HEK293 (cell line): ENCODE measurements around the gene MAP2.

Source experiments
- CTCF ChIA-PET: fragments of 350-600 bp; formaldehyde crosslinking; extraction: SDS; loops from one replicate; lab custom pipeline; 2021; ENCODE audit warnings: antibody characterized with exemption; lab: Yijun Ruan, JAX
- POLR2A ChIA-PET: fragments of 300-600 bp; formaldehyde crosslinking; extraction: SDS; loops from one replicate; lab custom pipeline; 2020; ENCODE audit warnings: antibody characterized with exemption, inconsistent platforms; lab: Yijun Ruan, JAX
- H3K27ac ChIP-seq: fragments of 200-500 bp; sonication (Bioruptor generic); 2 replicates; pipeline ENCODE4 v1.5.1; 2014; ENCODE audit warnings: low read depth, low read length, control low read depth, inconsistent platforms; ENCODE audit errors: extremely low read depth
- H3K36me3 ChIP-seq, 2 experiments: fragments of 200-500 bp in 1 of 2; sonication (Bioruptor generic) in 1 of 2; 1 replicate in 1 of 2; 2 replicates in 1 of 2; pipeline ENCODE4 v1.5.1; 2014 to 2017; ENCODE audit warnings: inconsistent platforms in 2 of 2, low read length in 2 of 2; ENCODE audit not compliant: control insufficient read depth in 2 of 2, insufficient read depth in 1 of 2
- H3K4me1 ChIP-seq: fragments of 200-500 bp; sonication (Bioruptor generic); 2 replicates; pipeline ENCODE4 v1.5.1; 2014; ENCODE audit warnings: mild to moderate bottlenecking, low read length, inconsistent platforms; ENCODE audit not compliant: control insufficient read depth, insufficient read depth
- H3K4me3 ChIP-seq: 2 replicates; pipeline ENCODE4 v1.5.1; 2011; ENCODE audit warnings: low read depth, mild to moderate bottlenecking, control low read depth, low read length, moderate library complexity
- H3K9me3 ChIP-seq: fragments of 200-500 bp; sonication (Bioruptor generic); 2 replicates; pipeline ENCODE4 v1.5.1; 2014; ENCODE audit warnings: low read depth, low read length, inconsistent platforms; ENCODE audit not compliant: control insufficient read depth, insufficient read depth
- FEZF1 ChIP-seq: fragments of 450-650 bp; formaldehyde crosslinking; IDR thresholded peaks from 2 replicates; pipeline ENCODE4 v1.5.1; 2016; ENCODE audit warnings: missing biosample characterization, missing genetic modification characterization
- IKZF3 ChIP-seq: fragments of 450-650 bp; IDR thresholded peaks from 2 replicates; pipeline ENCODE4 v1.5.0; 2018; ENCODE audit warnings: missing biosample characterization, mild to moderate bottlenecking, missing genetic modification characterization, moderate library complexity
- MZF1 ChIP-seq: fragments of 450-650 bp; formaldehyde crosslinking; IDR thresholded peaks from 2 replicates; pipeline ENCODE4 v1.5.1; 2017; ENCODE audit warnings: missing biosample characterization, missing genetic modification characterization, borderline replicate concordance
- PRDM1 ChIP-seq: fragments of 450-650 bp; formaldehyde crosslinking; IDR thresholded peaks from 2 replicates; pipeline ENCODE4; 2016; ENCODE audit warnings: missing biosample characterization, missing genetic modification characterization
- TRIM28 ChIP-seq: IDR thresholded peaks from 2 replicates; pipeline ENCODE4 v1.6.1; 2011; ENCODE audit warnings: low read length, control low read depth, borderline replicate concordance
- ZNF146 ChIP-seq: fragments of 450-650 bp; formaldehyde crosslinking; IDR thresholded peaks from 2 replicates; pipeline ENCODE4 v1.5.1; 2016; ENCODE audit warnings: missing biosample characterization, missing genetic modification characterization
- ZNF202 ChIP-seq: fragments of 450-650 bp; formaldehyde crosslinking; IDR thresholded peaks from 2 replicates; pipeline ENCODE4 v1.5.1; 2016; ENCODE audit warnings: missing biosample characterization, missing genetic modification characterization, borderline replicate concordance
- ZNF350 ChIP-seq: fragments of 450-650 bp; formaldehyde crosslinking; IDR thresholded peaks from 2 replicates; pipeline ENCODE4 v1.5.0; 2017; ENCODE audit warnings: missing biosample characterization, mild to moderate bottlenecking, missing genetic modification characterization
- ZNF366 ChIP-seq: fragments of 450-650 bp; formaldehyde crosslinking; conservative IDR thresholded peaks from 2 replicates; pipeline ENCODE4 v1.5.1; 2016; ENCODE audit warnings: missing biosample characterization, missing genetic modification characterization
- ZNF549 ChIP-seq: fragments of 450-650 bp; IDR thresholded peaks from 2 replicates; pipeline ENCODE4 v1.5.1; 2018; ENCODE audit warnings: missing biosample characterization, missing genetic modification characterization, mild to moderate bottlenecking, inconsistent platforms, moderate library complexity
- ZNF610 ChIP-seq: fragments of 450-650 bp; formaldehyde crosslinking; IDR thresholded peaks from 2 replicates; pipeline ENCODE4 v1.5.1; 2016; ENCODE audit warnings: missing biosample characterization, missing genetic modification characterization, borderline replicate concordance
- ZNF621 ChIP-seq: fragments of 450-650 bp; formaldehyde crosslinking; IDR thresholded peaks from 2 replicates; pipeline ENCODE4 v1.5.1; 2017; ENCODE audit warnings: missing biosample characterization, missing genetic modification characterization
- ZNF76 ChIP-seq: fragments of 450-650 bp; formaldehyde crosslinking; IDR thresholded peaks from 2 replicates; pipeline ENCODE4; 2016; ENCODE audit warnings: low read depth, missing biosample characterization, missing genetic modification characterization, borderline replicate concordance
- TF ChIP-seq, protein P1 (sequence below): fragments of 450-650 bp; formaldehyde crosslinking; IDR thresholded peaks from 2 replicates; pipeline ENCODE4 v1.5.1; 2016; ENCODE audit warnings: missing biosample characterization, missing genetic modification characterization
- TF ChIP-seq, protein P2 (sequence below): fragments of 450-650 bp; formaldehyde crosslinking; IDR thresholded peaks from 2 replicates; pipeline ENCODE4 v1.5.1; 2016; ENCODE audit warnings: missing biosample characterization, missing genetic modification characterization
- TF ChIP-seq, protein P3 (sequence below): fragments of 450-650 bp; formaldehyde crosslinking; IDR thresholded peaks from 2 replicates; pipeline ENCODE4 v1.5.1; 2016; ENCODE audit warnings: missing biosample characterization, missing genetic modification characterization
- TF ChIP-seq, protein P4 (sequence below): fragments of 450-650 bp; formaldehyde crosslinking; IDR thresholded peaks from 2 replicates; pipeline ENCODE4 v1.5.1; 2016; ENCODE audit warnings: missing biosample characterization, missing genetic modification characterization

The MAP2 gene

DNA sequence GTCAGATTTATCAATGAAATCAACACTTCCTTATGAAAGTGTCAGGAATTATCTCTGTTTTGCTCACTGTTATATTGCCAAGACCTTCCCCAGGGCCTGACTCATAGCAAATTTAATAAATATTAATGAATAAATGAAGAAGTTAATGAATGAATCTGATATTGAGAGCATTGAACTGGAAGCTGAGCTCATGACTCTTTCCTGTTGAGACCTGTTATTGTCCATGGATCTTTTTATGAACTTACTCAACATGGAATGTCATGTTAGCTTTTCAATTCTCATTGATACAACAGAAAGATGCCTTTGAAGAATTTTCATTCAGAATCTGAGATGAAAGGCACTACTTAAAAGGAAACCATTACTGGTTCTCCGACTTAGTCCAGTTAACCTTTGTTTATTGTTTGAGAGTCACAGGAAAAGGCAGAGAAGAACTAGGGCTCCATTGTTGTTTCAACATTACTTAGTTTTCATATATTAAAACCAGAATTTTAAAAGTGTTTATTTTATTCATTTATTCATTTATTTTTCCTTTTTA is 257.4 kb downstream of the MAP2 start (continued):
- TF ChIP-seq, protein P1, sequence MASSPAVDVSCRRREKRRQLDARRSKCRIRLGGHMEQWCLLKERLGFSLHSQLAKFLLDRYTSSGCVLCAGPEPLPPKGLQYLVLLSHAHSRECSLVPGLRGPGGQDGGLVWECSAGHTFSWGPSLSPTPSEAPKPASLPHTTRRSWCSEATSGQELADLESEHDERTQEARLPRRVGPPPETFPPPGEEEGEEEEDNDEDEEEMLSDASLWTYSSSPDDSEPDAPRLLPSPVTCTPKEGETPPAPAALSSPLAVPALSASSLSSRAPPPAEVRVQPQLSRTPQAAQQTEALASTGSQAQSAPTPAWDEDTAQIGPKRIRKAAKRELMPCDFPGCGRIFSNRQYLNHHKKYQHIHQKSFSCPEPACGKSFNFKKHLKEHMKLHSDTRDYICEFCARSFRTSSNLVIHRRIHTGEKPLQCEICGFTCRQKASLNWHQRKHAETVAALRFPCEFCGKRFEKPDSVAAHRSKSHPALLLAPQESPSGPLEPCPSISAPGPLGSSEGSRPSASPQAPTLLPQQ (tag by site-specific recombination) = no peak

DNA sequence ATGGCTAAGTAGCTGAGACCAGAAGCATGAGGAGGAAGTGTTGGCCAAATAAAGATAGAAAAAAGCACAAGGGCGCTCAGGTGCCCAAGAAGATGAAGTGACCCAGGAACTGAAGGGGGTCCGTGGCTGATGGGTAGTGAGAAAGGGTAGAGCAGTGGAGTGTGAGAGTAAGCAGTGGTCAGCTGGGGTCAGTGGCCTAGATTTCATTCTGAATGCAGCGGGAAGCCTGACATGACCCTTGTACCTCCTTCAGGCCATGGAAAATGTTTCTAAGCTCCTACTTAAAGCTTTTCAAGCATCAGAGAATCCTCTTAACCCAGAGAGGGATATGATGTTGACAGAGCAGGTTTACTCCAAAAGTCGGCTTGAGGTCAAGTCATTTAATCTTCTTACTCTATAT is 258.8 kb downstream of the MAP2 start:
- TF ChIP-seq ZNF76 (tag by site-specific recombination) = no peak
- TF ChIP-seq, protein P2, sequence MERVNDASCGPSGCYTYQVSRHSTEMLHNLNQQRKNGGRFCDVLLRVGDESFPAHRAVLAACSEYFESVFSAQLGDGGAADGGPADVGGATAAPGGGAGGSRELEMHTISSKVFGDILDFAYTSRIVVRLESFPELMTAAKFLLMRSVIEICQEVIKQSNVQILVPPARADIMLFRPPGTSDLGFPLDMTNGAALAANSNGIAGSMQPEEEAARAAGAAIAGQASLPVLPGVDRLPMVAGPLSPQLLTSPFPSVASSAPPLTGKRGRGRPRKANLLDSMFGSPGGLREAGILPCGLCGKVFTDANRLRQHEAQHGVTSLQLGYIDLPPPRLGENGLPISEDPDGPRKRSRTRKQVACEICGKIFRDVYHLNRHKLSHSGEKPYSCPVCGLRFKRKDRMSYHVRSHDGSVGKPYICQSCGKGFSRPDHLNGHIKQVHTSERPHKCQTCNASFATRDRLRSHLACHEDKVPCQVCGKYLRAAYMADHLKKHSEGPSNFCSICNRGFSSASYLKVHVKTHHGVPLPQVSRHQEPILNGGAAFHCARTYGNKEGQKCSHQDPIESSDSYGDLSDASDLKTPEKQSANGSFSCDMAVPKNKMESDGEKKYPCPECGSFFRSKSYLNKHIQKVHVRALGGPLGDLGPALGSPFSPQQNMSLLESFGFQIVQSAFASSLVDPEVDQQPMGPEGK (tag by site-specific recombination) = no peak
- TF ChIP-seq IKZF3 (tag by site-specific recombination) = no peak
- TF ChIP-seq TRIM28 = no peak
- TF ChIP-seq, protein P3, sequence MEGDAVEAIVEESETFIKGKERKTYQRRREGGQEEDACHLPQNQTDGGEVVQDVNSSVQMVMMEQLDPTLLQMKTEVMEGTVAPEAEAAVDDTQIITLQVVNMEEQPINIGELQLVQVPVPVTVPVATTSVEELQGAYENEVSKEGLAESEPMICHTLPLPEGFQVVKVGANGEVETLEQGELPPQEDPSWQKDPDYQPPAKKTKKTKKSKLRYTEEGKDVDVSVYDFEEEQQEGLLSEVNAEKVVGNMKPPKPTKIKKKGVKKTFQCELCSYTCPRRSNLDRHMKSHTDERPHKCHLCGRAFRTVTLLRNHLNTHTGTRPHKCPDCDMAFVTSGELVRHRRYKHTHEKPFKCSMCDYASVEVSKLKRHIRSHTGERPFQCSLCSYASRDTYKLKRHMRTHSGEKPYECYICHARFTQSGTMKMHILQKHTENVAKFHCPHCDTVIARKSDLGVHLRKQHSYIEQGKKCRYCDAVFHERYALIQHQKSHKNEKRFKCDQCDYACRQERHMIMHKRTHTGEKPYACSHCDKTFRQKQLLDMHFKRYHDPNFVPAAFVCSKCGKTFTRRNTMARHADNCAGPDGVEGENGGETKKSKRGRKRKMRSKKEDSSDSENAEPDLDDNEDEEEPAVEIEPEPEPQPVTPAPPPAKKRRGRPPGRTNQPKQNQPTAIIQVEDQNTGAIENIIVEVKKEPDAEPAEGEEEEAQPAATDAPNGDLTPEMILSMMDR (tag by site-specific recombination) = no peak
- TF ChIP-seq ZNF350 (tag by site-specific recombination) = no peak
- no peak for TF ChIP-seq ZNF549
- TF ChIP-seq ZNF366 (tag by site-specific recombination) = no peak
- no peak for TF ChIP-seq ZNF202 (tag by site-specific recombination)
- no peak for TF ChIP-seq ZNF146 (tag by site-specific recombination)
- no peak for TF ChIP-seq PRDM1 (tag by site-specific recombination)
- TF ChIP-seq, protein P4, sequence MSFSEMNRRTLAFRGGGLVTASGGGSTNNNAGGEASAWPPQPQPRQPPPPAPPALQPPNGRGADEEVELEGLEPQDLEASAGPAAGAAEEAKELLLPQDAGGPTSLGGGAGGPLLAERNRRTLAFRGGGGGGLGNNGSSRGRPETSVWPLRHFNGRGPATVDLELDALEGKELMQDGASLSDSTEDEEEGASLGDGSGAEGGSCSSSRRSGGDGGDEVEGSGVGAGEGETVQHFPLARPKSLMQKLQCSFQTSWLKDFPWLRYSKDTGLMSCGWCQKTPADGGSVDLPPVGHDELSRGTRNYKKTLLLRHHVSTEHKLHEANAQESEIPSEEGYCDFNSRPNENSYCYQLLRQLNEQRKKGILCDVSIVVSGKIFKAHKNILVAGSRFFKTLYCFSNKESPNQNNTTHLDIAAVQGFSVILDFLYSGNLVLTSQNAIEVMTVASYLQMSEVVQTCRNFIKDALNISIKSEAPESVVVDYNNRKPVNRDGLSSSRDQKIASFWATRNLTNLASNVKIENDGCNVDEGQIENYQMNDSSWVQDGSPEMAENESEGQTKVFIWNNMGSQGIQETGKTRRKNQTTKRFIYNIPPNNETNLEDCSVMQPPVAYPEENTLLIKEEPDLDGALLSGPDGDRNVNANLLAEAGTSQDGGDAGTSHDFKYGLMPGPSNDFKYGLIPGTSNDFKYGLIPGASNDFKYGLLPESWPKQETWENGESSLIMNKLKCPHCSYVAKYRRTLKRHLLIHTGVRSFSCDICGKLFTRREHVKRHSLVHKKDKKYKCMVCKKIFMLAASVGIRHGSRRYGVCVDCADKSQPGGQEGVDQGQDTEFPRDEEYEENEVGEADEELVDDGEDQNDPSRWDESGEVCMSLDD (tag by site-specific recombination) = no peak
- no peak for TF ChIP-seq ZNF610 (tag by site-specific recombination)
- TF ChIP-seq ZNF621 = no peak
- TF ChIP-seq MZF1 (tag by site-specific recombination) = no peak
- TF ChIP-seq FEZF1 (tag by site-specific recombination) = no peak
- TF ChIP-seq, all 188 proteins: peak for 0
- no peaks in the 10 kb centered on the region for H3K9me3 ChIP-seq
- H3K4me1 ChIP-seq = no peaks in the 10 kb centered on the region
- CTCF ChIA-PET = no interaction called here
- no peak overlapping the region for H3K27ac ChIP-seq
- no peak overlapping the region for H3K4me3 ChIP-seq
- POLR2A ChIA-PET = no interaction called here
- H3K36me3 ChIP-seq = no peaks in the 10 kb centered on the region
